Mesendoderm (in vitro differentiated cells): ENCODE data around the gene COL19A1.
"Not testable (repeated sequence)": the region's sequence is repeated elsewhere in the genome, so short reads cannot be mapped to it uniquely, and the experiment has no call there.

Experiments
- DNase-seq: peaks from one replicate; pipeline ENCODE4 v3.0.0; 2013
- H2AK5ac ChIP-seq: 2 replicates; pipeline ENCODE4 v1.6.1; 2013; ENCODE audit warnings: low read length, inconsistent platforms
- H2BK120ac ChIP-seq: 2 replicates; pipeline ENCODE4 v1.6.1; 2013; ENCODE audit warnings: low read depth, mild to moderate bottlenecking, low read length, moderate library complexity, mixed read lengths
- H2BK15ac ChIP-seq: replicated peaks from 2 replicates; pipeline ENCODE4 v1.6.1; 2013; ENCODE audit warnings: low read depth, mild to moderate bottlenecking, moderate library complexity
- H2BK5ac ChIP-seq: 2 replicates; pipeline ENCODE4 v1.6.1; 2013; ENCODE audit warnings: low read length, inconsistent platforms
- H3K18ac ChIP-seq: 2 replicates; pipeline ENCODE4 v1.6.1; 2013; ENCODE audit warnings: mild to moderate bottlenecking, low read length, mixed read lengths
- H3K23ac ChIP-seq: one replicate; pipeline ENCODE4 v1.6.1; 2013; ENCODE audit warnings: low read length
- H3K27ac ChIP-seq: 2 replicates; pipeline ENCODE4 v1.5.1; 2013; ENCODE audit warnings: low read depth, mild to moderate bottlenecking, inconsistent platforms, low read length, moderate library complexity
- H3K27me3 ChIP-seq: 2 replicates; pipeline ENCODE4 v1.6.1; 2013; ENCODE audit warnings: low read length, control low read depth, mild to moderate bottlenecking, inconsistent platforms; ENCODE audit not compliant: insufficient read depth, poor library complexity
- H3K36me3 ChIP-seq: 2 replicates; pipeline ENCODE4 v1.6.1; 2013; ENCODE audit warnings: low read length, inconsistent platforms; ENCODE audit not compliant: control insufficient read depth, insufficient read depth
- H3K4ac ChIP-seq: one replicate; pipeline ENCODE4 v1.6.1; 2013; ENCODE audit warnings: low read depth, mild to moderate bottlenecking, low read length, moderate library complexity
- H3K4me1 ChIP-seq: 2 replicates; pipeline ENCODE4 v1.6.1; 2013; ENCODE audit warnings: low read depth, low read length, inconsistent platforms; ENCODE audit not compliant: control insufficient read depth
- H3K4me2 ChIP-seq: 2 replicates; pipeline ENCODE4 v1.6.1; 2013; ENCODE audit warnings: low read length
- H3K4me3 ChIP-seq: 2 replicates; pipeline ENCODE4 v1.5.1; 2013; ENCODE audit warnings: mild to moderate bottlenecking, low read length
- H3K56ac ChIP-seq: one replicate; pipeline ENCODE4 v1.6.1; 2013; ENCODE audit warnings: low read length
- H3K79me1 ChIP-seq: 2 replicates; pipeline ENCODE4 v1.6.1; 2013; ENCODE audit warnings: low read length, inconsistent platforms
- H3K79me2 ChIP-seq: 2 replicates; pipeline ENCODE4 v1.6.1; 2013; ENCODE audit warnings: mild to moderate bottlenecking, low read length; ENCODE audit not compliant: control insufficient read depth, insufficient read depth
- H3K9ac ChIP-seq: 2 replicates; pipeline ENCODE4 v1.6.1; 2013; ENCODE audit warnings: low read length, inconsistent platforms
- H4K5ac ChIP-seq: one replicate; pipeline ENCODE4 v1.6.1; 2013; ENCODE audit warnings: low read length
- H4K8ac ChIP-seq: one replicate; pipeline ENCODE4 v1.6.1; 2013; ENCODE audit warnings: low read depth, mild to moderate bottlenecking, control low read depth, low read length, moderate library complexity
- WGBS: extraction: QIAGEN DNeasy Blood & Tissue Kit; methylation state at CpG from one replicate; pipeline ENCODE4 v1.1.7; 2013; ENCODE audit warnings: low lambda C conversion rate, missing lambda C conversion rate; ENCODE audit not compliant: insufficient coverage; ENCODE audit errors: extremely low coverage; 5-methylcytosine and 5-hydroxymethylcytosine counted together

COL19A1 gene

GRCh38 chr6:69887714-69888345, 21.5 kb downstream of the COL19A1 start:
- Histone ChIP-seq H3K79me1 (no peaks in the 10 kb centered on the region), H3K27me3 (no peaks in the 10 kb centered on the region), H3K79me2 (no peaks in the 10 kb centered on the region), H3K56ac (no peak overlapping the region), H3K4ac (no peak overlapping the region), H3K4me1 (no peaks in the 10 kb centered on the region), H3K4me2 (no peak overlapping the region), H3K27ac (peak overlapping the region; percentile 75), H2BK5ac (no peak overlapping the region), H3K4me3 (no peak overlapping the region), H2AK5ac (no peak overlapping the region), H4K8ac (no peak overlapping the region), H3K18ac (no peak overlapping the region), H4K5ac (no peak overlapping the region), H3K9ac (no peak overlapping the region), H3K36me3 (no peaks in the 10 kb centered on the region), H2BK120ac (no peak overlapping the region), H2BK15ac (no peak overlapping the region), H3K23ac (no peak overlapping the region)
- peak; percentile 82 for DNase-seq
- no CpG with 5 or more reads among the region's 5 CpGs for WGBS

- Histone ChIP-seq H3K27ac (no peak overlapping the region), H3K79me2 (no peaks in the 10 kb centered on the region), H3K4me2 (no peak overlapping the region), H4K8ac (no peak overlapping the region), H3K79me1 (no peaks in the 10 kb centered on the region), H2AK5ac (no peak overlapping the region), H3K23ac (no peak overlapping the region), H3K9ac (no peak overlapping the region), H3K4me3 (no peak overlapping the region), H2BK15ac (no peak overlapping the region), H2BK5ac (no peak overlapping the region), H3K4me1 (no peaks in the 10 kb centered on the region), H3K36me3 (no peaks in the 10 kb centered on the region), H3K4ac (no peak overlapping the region), H3K56ac (no peak overlapping the region), H4K5ac (no peak overlapping the region), H2BK120ac (no peak overlapping the region), H3K27me3 (no peaks in the 10 kb centered on the region), H3K18ac (no peak overlapping the region)
- WGBS: no CpG with 5 or more reads among the region's 6 CpGs
- DNase-seq: no peak
Measured at GRCh38 chr6:69888482-69889233, 22.3 kb downstream of the COL19A1 start.

- H3K18ac ChIP-seq, H3K4ac ChIP-seq, H2AK5ac ChIP-seq, H3K27ac ChIP-seq, H3K9ac ChIP-seq, H3K79me1 ChIP-seq, DNase-seq, H3K36me3 ChIP-seq, H4K5ac ChIP-seq, H2BK5ac ChIP-seq, H2BK15ac ChIP-seq, H3K27me3 ChIP-seq, H2BK120ac ChIP-seq, H3K4me3 ChIP-seq, H3K56ac ChIP-seq, H3K4me2 ChIP-seq, H3K79me2 ChIP-seq, H3K23ac ChIP-seq, H4K8ac ChIP-seq, H3K4me1 ChIP-seq: not testable (repeated sequence)
- no CpG with 5 or more reads among the region's 9 CpGs for WGBS
Measured at GRCh38 chr6:69889234-69889974, 23.0 kb downstream of the COL19A1 start.

GRCh38 chr6:69892561-69892960, 26.2 kb downstream of the COL19A1 start:
- not testable (repeated sequence) for H2BK15ac ChIP-seq, H3K4me1 ChIP-seq, H3K4ac ChIP-seq, H3K79me2 ChIP-seq, H4K8ac ChIP-seq, H3K27me3 ChIP-seq, H3K18ac ChIP-seq, H4K5ac ChIP-seq, H3K4me2 ChIP-seq, H3K56ac ChIP-seq, H2BK120ac ChIP-seq, H3K9ac ChIP-seq, H3K23ac ChIP-seq, H3K4me3 ChIP-seq, H3K27ac ChIP-seq, H2AK5ac ChIP-seq, H3K79me1 ChIP-seq, DNase-seq, H3K36me3 ChIP-seq
- WGBS: no CpG with 5 or more reads among the region's 1 CpG
- H2BK5ac ChIP-seq: peak overlapping the region; percentile 21

GRCh38 chr6:69893266-69893665, 26.9 kb downstream of the COL19A1 start:
- not testable (repeated sequence) for H3K79me1 ChIP-seq, H3K9ac ChIP-seq, H3K27me3 ChIP-seq, H3K23ac ChIP-seq, H4K5ac ChIP-seq, H3K18ac ChIP-seq, H3K4ac ChIP-seq, H2AK5ac ChIP-seq, H3K56ac ChIP-seq, H3K36me3 ChIP-seq, H2BK5ac ChIP-seq, H3K4me3 ChIP-seq, H2BK15ac ChIP-seq, H3K79me2 ChIP-seq, H2BK120ac ChIP-seq, H3K4me1 ChIP-seq, H3K27ac ChIP-seq, H4K8ac ChIP-seq, H3K4me2 ChIP-seq
- peak; percentile 16 for DNase-seq
